CD4-positive, alpha-beta memory T cell (primary cell): ENCODE measurements around the gene RHOT2. TPM values are rescaled to one million over a fixed set of nuclear protein-coding genes. Genes with fewer than 3 reads are reported as not detected.

Experiments used
- CTCF ChIA-PET: fragments of 350-600 bp; sonication (Branson Sonifier 250); formaldehyde crosslinking; loops from one replicate; lab custom pipeline; 2021; ENCODE audit warnings: inconsistent platforms; ENCODE audit not compliant: partially characterized antibody; lab: Charles Lee
- POLR2A ChIA-PET: fragments of 350-600 bp; sonication (Branson Sonifier 250); formaldehyde crosslinking; loops from one replicate; lab custom pipeline; 2021; ENCODE audit not compliant: partially characterized antibody; lab: Charles Lee
- DNase-seq, 5 donors: peaks; one replicate each; pipeline versions ENCODE4 v3.0.0 to v3.0.0-alpha.2; 2020 to 2022; ENCODE audit warnings: mixed read lengths in 1 of 5
- H3K27ac ChIP-seq: one replicate; pipeline ENCODE4 v1.7.0; 2013; ENCODE audit warnings: low read depth, low read length
- H3K27me3 ChIP-seq: 2 replicates; pipeline ENCODE4 v1.7.0; 2013; ENCODE audit warnings: mild to moderate bottlenecking, low read length, moderate library complexity; ENCODE audit not compliant: insufficient read depth
- H3K36me3 ChIP-seq: 2 replicates; pipeline ENCODE4 v1.7.0; 2013; ENCODE audit warnings: mild to moderate bottlenecking, low read length, moderate library complexity; ENCODE audit not compliant: insufficient read depth
- H3K4me1 ChIP-seq: 2 replicates; pipeline ENCODE4 v1.7.0; 2013; ENCODE audit warnings: mild to moderate bottlenecking, low read length, moderate library complexity; ENCODE audit not compliant: insufficient read depth
- H3K4me3 ChIP-seq, 2 donors: one replicate each; pipeline ENCODE4 v1.7.0; 2013; ENCODE audit warnings: low read length in 2 of 2, mild to moderate bottlenecking in 1 of 2
- H3K9me3 ChIP-seq, 2 donors: one replicate each; pipeline ENCODE4 v1.7.0; 2013; ENCODE audit warnings: low read length in 2 of 2, control low read depth in 1 of 2; ENCODE audit not compliant: control insufficient read depth in 1 of 2
- H3K27ac Mint-ChIP-seq, 7 donors: one replicate each; pipeline ENCODE4 v1.8.0; 2020 to 2021; ENCODE audit warnings: mixed read lengths in 7 of 7, mild to moderate bottlenecking in 6 of 7, inconsistent platforms in 3 of 7, moderate library complexity in 3 of 7
- H3K27me3 Mint-ChIP-seq, 2 donors: one replicate each; pipeline ENCODE4 v1.8.0; 2020 to 2021; ENCODE audit warnings: mixed read lengths in 2 of 2
- H3K36me3 Mint-ChIP-seq, 2 donors: one replicate each; pipeline ENCODE4 v1.8.0; 2020 to 2021; ENCODE audit warnings: mixed read lengths in 2 of 2, inconsistent platforms in 1 of 2, mild to moderate bottlenecking in 1 of 2
- H3K4me1 Mint-ChIP-seq, 4 donors: one replicate each; pipeline ENCODE4 v1.8.0; 2020 to 2021; ENCODE audit warnings: mixed read lengths in 4 of 4, mild to moderate bottlenecking in 1 of 4
- H3K4me3 Mint-ChIP-seq, 8 donors: one replicate each; pipeline ENCODE4 v1.8.0; 2020 to 2021; ENCODE audit warnings: mixed read lengths in 8 of 8, mild to moderate bottlenecking in 7 of 8, moderate library complexity in 6 of 8, inconsistent platforms in 3 of 8
- H3K9me3 Mint-ChIP-seq, 8 donors: one replicate each; pipeline ENCODE4 v1.8.0; 2020 to 2021; ENCODE audit warnings: mixed read lengths in 8 of 8, mild to moderate bottlenecking in 5 of 8, inconsistent platforms in 3 of 8, moderate library complexity in 1 of 8
- intact Hi-C: fragments of 100-400 bp; cut with micrococcal nuclease; formaldehyde crosslinking; loops from one replicate; pipeline ENCODE4 v1.15.1; 2023
- polyA plus RNA-seq, 2 donors: library from polyadenylated mRNA; unstranded; fragments of 300-500 nt; fragmentation: Illumina TruSeq; gene quantifications; one replicate each; pipeline ENCODE4 v1.2.3, GENCODE V29; 2021
- total RNA-seq, 2 experiments: library from RNA; stranded (reverse); gene quantifications; one replicate each; pipeline ENCODE4 v1.2.3, GENCODE V29; 2021

The RHOT2 gene
- total and polyA plus RNA-seq, 4 experiments from 2014 or later, result 46.6 to 263 (median 154) TPM

GRCh38 chr16:638034-638543 lies 29.8 kb upstream of the RHOT2 start:
- no peaks in the 10 kb centered on the region for H3K27me3 ChIP-seq
- ChIA-PET CTCF (interaction anchor here (0.5 kb wide), 1 partner anchor 501 kb away, joined by 4 read pairs; no protein-coding TSS in a partner anchor), POLR2A (interaction anchor here (0.7 to 3.5 kb wide), 4 partner anchors 9 to 56 kb away, joined by 3 to 20 read pairs (median 8); partner anchors contain the start of gene STUB1)
- DNase-seq, result no peak
- intact Hi-C loops, result loop anchor here (5.0 kb wide), 1 partner anchor 1334 kb away; the partner anchor contains the start of gene TBL3
- Mint-ChIP-seq H3K27me3 (peaks cover 0 to 3% of the 10 kb centered on the region in 2 donors), H3K36me3 (peaks cover 0 to 7% of the 10 kb centered on the region in 2 donors), H3K4me3 (peak overlapping the region in 3 of 8 donors; percentile 12 to 36 (median 22)), H3K9me3 (peaks cover 0 to 7% (median 0%) of the 10 kb centered on the region in 8 donors), H3K4me1 (peaks cover 0 to 14% (median 5%) of the 10 kb centered on the region in 4 donors), H3K27ac (peak overlapping the region in 2 of 7 donors; percentile 70 to 100)
- H3K4me3 ChIP-seq, result no peak overlapping the region
- peaks cover 30% of the 10 kb centered on the region for H3K4me1 ChIP-seq
- H3K36me3 ChIP-seq, result no peaks in the 10 kb centered on the region
- no peak overlapping the region for H3K27ac ChIP-seq
- H3K9me3 ChIP-seq, result no peaks in the 10 kb centered on the region

GRCh38 chr16:638836-639235 lies 29.1 kb upstream of the RHOT2 start:
- peak overlapping the region in 2 of 8 donors; percentile 10 to 17 for H3K4me3 Mint-ChIP-seq
- H3K36me3 ChIP-seq, result no peaks in the 10 kb centered on the region
- H3K9me3 ChIP-seq, result no peaks in the 10 kb centered on the region
- peaks cover 0 to 7% (median 0%) of the 10 kb centered on the region in 8 donors for H3K9me3 Mint-ChIP-seq
- intact Hi-C loops, result loop anchor here (5.0 kb wide), 1 partner anchor 1333 kb away; the partner anchor contains the start of gene TBL3
- ChIA-PET POLR2A (interaction anchor here (1.1 to 3.5 kb wide), 2 partner anchors 9 to 41 kb away, joined by 3 to 14 read pairs; partner anchors contain the start of gene STUB1), CTCF (interaction anchor here (0.5 kb wide), 1 partner anchor 501 kb away, joined by 4 read pairs; no protein-coding TSS in a partner anchor)
- no peak for DNase-seq
- H3K27ac Mint-ChIP-seq, result peak overlapping the region in 1 of 7 donors; percentile 71
- no peaks in the 10 kb centered on the region for H3K27me3 ChIP-seq
- H3K27ac ChIP-seq, result no peak overlapping the region
- H3K4me3 ChIP-seq, result no peak overlapping the region
- peaks cover 33% of the 10 kb centered on the region for H3K4me1 ChIP-seq
- H3K27me3 Mint-ChIP-seq, result peaks cover 0 to 3% of the 10 kb centered on the region in 2 donors
- H3K4me1 Mint-ChIP-seq, result peaks cover 0 to 18% (median 5%) of the 10 kb centered on the region in 4 donors
- H3K36me3 Mint-ChIP-seq, result peaks cover 0 to 7% of the 10 kb centered on the region in 2 donors

GRCh38 chr16:640614-641013 lies 27.3 kb upstream of the RHOT2 start:
- Mint-ChIP-seq H3K27ac (peak overlapping the region in 2 of 7 donors; percentile 35 to 42), H3K9me3 (peaks cover 0 to 7% (median 0%) of the 10 kb centered on the region in 8 donors), H3K27me3 (peaks cover 0 to 3% of the 10 kb centered on the region in 2 donors), H3K4me1 (peaks cover 0 to 28% (median 5%) of the 10 kb centered on the region in 4 donors), H3K36me3 (peaks cover 0 to 7% of the 10 kb centered on the region in 2 donors), H3K4me3 (peak overlapping the region; percentile 43 to 64 (median 54))
- intact Hi-C loops, result no loop called here
- Histone ChIP-seq H3K4me3 (no peak overlapping the region), H3K9me3 (no peaks in the 10 kb centered on the region), H3K4me1 (peaks cover 22% of the 10 kb centered on the region), H3K27ac (no peak overlapping the region), H3K36me3 (no peaks in the 10 kb centered on the region), H3K27me3 (no peaks in the 10 kb centered on the region)
- POLR2A ChIA-PET, result no interaction called here
- DNase-seq, result no peak
- CTCF ChIA-PET, result no interaction called here

GRCh38 chr16:641326-642188 lies 26.4 kb upstream of the RHOT2 start, which contains the start of gene MCRIP2:
MCRIP2 (plus strand) TSS chr16:641828; CDS start chr16:641992, 164 bp downstream.
- Mint-ChIP-seq H3K4me3 (peak within 1 kb of the TSS; percentile 54 to 71 (median 66)), H3K4me1 (peaks cover 0 to 28% (median 4%) of the 10 kb centered on the region in 4 donors), H3K27me3 (peaks cover 0 to 3% of the 10 kb centered on the region in 2 donors), H3K36me3 (peaks cover 0 to 3% of the 10 kb centered on the region in 2 donors), H3K27ac (peak within 1 kb of the TSS in 4 of 7 donors; percentile 32 to 70 (median 38)), H3K9me3 (peaks cover 0 to 3% (median 0%) of the 10 kb centered on the region in 8 donors)
- ChIA-PET POLR2A (interaction anchor here (0.7 to 1.6 kb wide), 4 partner anchors 27 to 54 kb away, joined by 4 to 6 read pairs (median 6); partner anchors contain the start of genes RHBDL1, RHOT2 and STUB1), CTCF (interaction anchor here (0.8 kb wide), 1 partner anchor 27 kb away, joined by 3 read pairs; the partner anchor contains the start of gene RHOT2)
- intact Hi-C loops, result no loop called here
- Histone ChIP-seq H3K9me3 (no peaks in the 10 kb centered on the region), H3K4me3 (peak within 1 kb of the TSS; percentile 17 to 45), H3K27ac (peak within 1 kb of the TSS; percentile 37), H3K36me3 (no peaks in the 10 kb centered on the region), H3K4me1 (peaks cover 22% of the 10 kb centered on the region), H3K27me3 (no peaks in the 10 kb centered on the region)
- peak in 4 of 5 donors; percentile 45 to 57 (median 50) for DNase-seq

GRCh38 chr16:642189-643049 lies 25.5 kb upstream of the RHOT2 start:
- Histone ChIP-seq H3K4me3 (peak overlapping the region; percentile 17 to 45), H3K36me3 (no peaks in the 10 kb centered on the region), H3K27me3 (no peaks in the 10 kb centered on the region), H3K9me3 (no peaks in the 10 kb centered on the region), H3K4me1 (peaks cover 20% of the 10 kb centered on the region), H3K27ac (no peak overlapping the region)
- ChIA-PET POLR2A (interaction anchor here (0.7 to 1.6 kb wide), 4 partner anchors 26 to 53 kb away, joined by 4 to 6 read pairs (median 6); partner anchors contain the start of genes RHBDL1, RHOT2 and STUB1), CTCF (interaction anchor here (0.8 kb wide), 1 partner anchor 26 kb away, joined by 3 read pairs; the partner anchor contains the start of gene RHOT2)
- H3K9me3 Mint-ChIP-seq, result no peaks in the 10 kb centered on the region
- peak overlapping the region; percentile 54 to 71 (median 66) for H3K4me3 Mint-ChIP-seq
- no peaks in the 10 kb centered on the region for H3K27me3 Mint-ChIP-seq
- H3K36me3 Mint-ChIP-seq, result no peaks in the 10 kb centered on the region
- peak in 3 of 5 donors; percentile 18 to 28 (median 23) for DNase-seq
- intact Hi-C loops, result no loop called here
- peaks cover 0 to 30% (median under 1%) of the 10 kb centered on the region in 4 donors for H3K4me1 Mint-ChIP-seq
- H3K27ac Mint-ChIP-seq, result peak overlapping the region in 2 of 7 donors; percentile 32 to 70

GRCh38 chr16:643050-643368 lies 24.9 kb upstream of the RHOT2 start:
- intact Hi-C loops, result no loop called here
- POLR2A ChIA-PET, result interaction anchor here (1.1 to 1.6 kb wide), 4 partner anchors 25 to 37 kb away, joined by 3 to 6 read pairs (median 6); partner anchors contain the start of genes RHBDL1, RHOT2 and STUB1

More at GRCh38 chr16:643050-643368, 24.9 kb upstream of the RHOT2 start:
- no peak overlapping the region for H3K27ac ChIP-seq
- H3K4me3 Mint-ChIP-seq, result peak overlapping the region in 7 of 8 donors; percentile 54 to 67 (median 65)
- H3K4me1 ChIP-seq, result peaks cover 23% of the 10 kb centered on the region
- no peaks in the 10 kb centered on the region for H3K9me3 Mint-ChIP-seq
- no peaks in the 10 kb centered on the region for H3K9me3 ChIP-seq
- H3K27me3 Mint-ChIP-seq, result no peaks in the 10 kb centered on the region
- no peak overlapping the region for H3K4me3 ChIP-seq
- CTCF ChIA-PET, result no interaction called here
- DNase-seq, result no peak
- peak overlapping the region in 1 of 7 donors; percentile 32 for H3K27ac Mint-ChIP-seq
- no peaks in the 10 kb centered on the region for H3K27me3 ChIP-seq
- H3K4me1 Mint-ChIP-seq, result peaks cover 0 to 28% (median 3%) of the 10 kb centered on the region in 4 donors
- no peaks in the 10 kb centered on the region for H3K36me3 Mint-ChIP-seq
- no peaks in the 10 kb centered on the region for H3K36me3 ChIP-seq
